IPS-11a (cell line): ENCODE data around the gene ITPRID2.
"Not testable (repeated sequence)": the region's sequence is repeated elsewhere in the genome, so short reads cannot be mapped to it uniquely, and the experiment has no call there.

ENCODE experiments used
- H3K4me3 ChIP-seq: one replicate; pipeline ENCODE4 v1.5.1; 2013; ENCODE audit warnings: low read depth, low read length, control low read depth

ITPRID2 gene

DNA sequence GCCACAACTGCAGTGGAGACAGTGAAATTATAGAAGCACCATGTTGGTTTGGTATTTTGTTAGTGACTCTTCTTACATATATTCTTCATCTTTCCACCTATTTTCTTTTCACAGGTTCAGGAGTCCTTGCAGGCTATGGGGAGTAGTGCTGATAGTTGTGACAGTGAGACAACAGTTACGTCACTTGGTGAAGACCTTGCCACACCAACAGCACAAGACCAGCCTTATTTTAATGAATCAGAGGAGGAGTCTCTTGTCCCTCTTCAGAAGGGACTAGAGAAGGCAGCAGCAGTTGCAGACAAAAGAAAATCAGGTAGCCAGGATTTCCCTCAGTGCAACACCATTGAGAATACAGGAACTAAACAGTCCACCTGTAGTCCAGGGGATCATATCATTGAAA is 23.6 kb downstream of the ITPRID2 start:
- H3K4me3 ChIP-seq, result no peak overlapping the region

DNA sequence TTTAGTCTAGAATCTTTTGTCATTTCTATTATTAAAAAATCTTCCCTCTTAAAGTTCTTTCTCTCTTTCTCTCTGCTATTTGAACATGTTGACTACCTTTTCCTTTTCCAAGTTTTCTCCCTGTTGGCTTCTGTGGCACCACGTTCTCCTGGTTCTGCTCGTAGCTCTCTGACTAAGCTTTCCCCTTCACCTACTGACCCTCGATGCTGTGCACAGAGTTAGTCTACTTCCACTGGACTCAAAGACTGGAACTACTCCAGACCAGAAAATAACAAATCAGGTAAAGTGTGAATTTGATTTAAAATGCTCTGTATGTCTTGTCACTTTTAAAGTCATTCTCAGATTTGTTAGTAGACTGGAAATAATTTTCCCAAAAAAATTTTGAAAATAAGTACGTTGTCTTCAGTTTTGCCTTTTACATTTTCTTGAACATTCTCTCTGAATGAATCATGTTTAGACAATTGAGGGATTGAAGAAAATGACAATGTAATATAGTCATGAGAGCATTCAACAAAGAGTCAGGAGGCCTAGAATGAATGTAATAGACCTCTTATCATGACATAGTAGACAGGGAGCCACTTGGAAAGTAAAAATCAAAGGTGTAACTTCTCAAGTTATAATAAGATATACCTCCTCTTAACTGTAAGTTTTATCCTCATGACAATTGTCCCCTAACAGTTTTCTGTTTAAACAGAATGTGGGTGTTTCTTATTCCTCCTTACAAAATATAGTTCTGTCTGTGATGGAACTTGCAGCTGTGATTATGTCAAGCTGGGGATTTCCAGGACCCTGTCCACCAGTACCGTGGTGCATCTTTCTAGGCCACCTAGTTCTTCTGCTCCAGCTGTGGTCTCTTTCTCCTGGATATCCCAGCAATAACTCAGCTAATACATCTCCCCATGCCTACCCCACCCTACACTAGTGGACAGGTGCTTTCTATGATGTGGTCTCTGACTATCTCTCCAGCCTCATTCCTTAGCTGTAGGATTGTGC is 25.5 kb downstream of the ITPRID2 start:
- H3K4me3 ChIP-seq, result no peak overlapping the region

DNA sequence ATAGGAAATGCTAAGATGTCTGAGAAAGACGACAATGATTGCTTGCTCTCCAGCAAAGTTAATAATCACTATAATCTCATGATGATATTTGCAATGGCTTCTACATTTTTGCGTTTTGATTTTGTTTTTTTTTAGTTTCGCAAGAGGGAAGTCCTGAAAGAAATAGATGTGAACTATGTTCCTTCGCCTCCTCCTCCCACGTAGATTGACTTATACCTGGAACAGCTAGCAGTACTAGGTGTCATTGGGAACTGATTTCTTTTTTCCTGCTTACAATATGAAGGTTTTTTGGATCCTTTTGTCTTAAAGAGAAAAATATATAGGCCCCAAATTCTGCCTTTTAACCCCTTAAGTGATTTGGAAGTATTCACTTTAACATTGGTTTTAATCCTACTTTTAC is 26.7 kb downstream of the ITPRID2 start:
- no peak overlapping the region for H3K4me3 ChIP-seq

DNA sequence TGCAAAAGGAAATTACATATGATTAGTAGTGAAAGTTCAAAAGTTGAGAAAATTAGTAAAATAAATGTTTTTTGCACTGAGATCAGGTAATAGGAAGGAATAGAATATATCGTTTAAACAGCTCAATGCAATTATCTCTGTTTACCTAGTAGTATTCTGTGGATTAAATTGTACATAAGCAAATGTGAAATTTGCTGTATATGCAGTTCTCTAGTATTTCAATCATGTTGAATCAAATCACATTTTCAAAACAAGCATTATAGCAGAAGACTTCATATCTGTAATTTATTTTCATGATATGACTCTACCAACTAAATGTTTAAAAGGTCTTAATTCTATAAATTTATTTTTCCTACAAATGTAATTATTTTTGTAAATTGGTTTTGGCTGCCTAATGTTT is 31.6 kb downstream of the ITPRID2 start:
- no peak overlapping the region for H3K4me3 ChIP-seq

DNA sequence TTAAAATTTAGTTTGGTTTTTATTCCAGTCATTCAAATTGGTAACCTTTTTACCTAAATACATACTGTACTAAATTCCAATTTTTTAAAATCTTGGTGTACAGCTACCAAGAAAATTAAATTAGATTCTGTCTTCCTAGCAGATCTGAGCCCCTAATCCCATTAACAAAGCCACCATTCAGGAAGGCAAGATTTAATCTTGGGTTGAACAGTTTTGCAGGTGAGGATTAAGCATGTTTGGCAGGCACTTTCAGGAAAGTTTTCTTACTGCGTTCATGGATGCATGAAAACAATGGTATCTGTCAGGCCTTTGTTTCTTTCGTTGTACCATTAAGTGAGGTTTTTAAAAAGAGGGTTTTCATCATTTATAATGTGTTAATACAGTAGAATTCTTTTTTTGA is 32.8 kb downstream of the ITPRID2 start:
- no peak overlapping the region for H3K4me3 ChIP-seq

- H3K4me3 ChIP-seq, result no peak overlapping the region
Measured at GRCh38 chr2:181934694-181935093, 43.2 kb downstream of the ITPRID2 start.

GRCh38 chr2:181937473-181937872 is 45.9 kb downstream of the ITPRID2 start:
- no peak overlapping the region for H3K4me3 ChIP-seq

GRCh38 chr2:181943411-181944124 is 52.0 kb downstream of the ITPRID2 start:
- H3K4me3 ChIP-seq, result no peak overlapping the region

- no peak overlapping the region for H3K4me3 ChIP-seq
Measured at GRCh38 chr2:181944164-181944913, 52.8 kb downstream of the ITPRID2 start.

DNA sequence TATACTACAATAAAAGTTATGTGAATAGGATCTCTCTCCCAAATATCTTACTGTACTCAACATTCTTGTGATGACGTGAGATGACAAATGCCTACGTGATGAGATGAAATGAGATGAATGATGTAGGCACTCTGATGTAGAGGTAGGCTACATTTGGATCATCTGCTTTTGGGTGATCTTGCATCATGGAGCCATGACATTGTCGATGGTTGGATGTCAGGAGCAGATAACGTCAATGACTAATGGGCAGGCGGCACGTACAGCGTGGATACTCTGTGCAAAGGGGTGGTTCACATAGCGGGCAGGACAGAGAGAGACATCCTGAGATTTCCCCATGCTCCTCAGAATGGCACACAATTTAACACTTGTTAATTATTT is 53.4 kb downstream of the ITPRID2 start:
- no peak overlapping the region for H3K4me3 ChIP-seq

- no peak overlapping the region for H3K4me3 ChIP-seq
Measured at GRCh38 chr2:181946444-181947127, 55.1 kb downstream of the ITPRID2 start.

DNA sequence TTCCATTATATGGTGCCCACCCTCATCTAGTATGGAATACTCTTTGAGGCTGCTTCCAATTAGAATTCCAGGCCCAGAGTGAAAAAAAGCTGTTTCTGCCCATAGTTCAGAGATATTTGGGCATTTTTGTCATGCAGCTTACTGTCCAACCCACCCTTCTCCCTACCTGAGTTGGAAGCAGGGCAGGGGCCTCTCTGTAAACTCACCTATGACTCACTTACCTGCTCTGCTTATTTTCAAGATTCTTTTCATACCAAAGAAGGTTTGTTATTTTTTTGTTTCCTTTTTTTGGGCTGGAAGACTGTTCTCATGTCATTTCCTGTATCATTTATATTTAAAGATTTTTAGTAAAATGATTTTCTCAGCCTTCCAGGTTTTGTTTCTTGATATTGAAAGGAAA is 55.7 kb downstream of the ITPRID2 start:
- no peak overlapping the region for H3K4me3 ChIP-seq

DNA sequence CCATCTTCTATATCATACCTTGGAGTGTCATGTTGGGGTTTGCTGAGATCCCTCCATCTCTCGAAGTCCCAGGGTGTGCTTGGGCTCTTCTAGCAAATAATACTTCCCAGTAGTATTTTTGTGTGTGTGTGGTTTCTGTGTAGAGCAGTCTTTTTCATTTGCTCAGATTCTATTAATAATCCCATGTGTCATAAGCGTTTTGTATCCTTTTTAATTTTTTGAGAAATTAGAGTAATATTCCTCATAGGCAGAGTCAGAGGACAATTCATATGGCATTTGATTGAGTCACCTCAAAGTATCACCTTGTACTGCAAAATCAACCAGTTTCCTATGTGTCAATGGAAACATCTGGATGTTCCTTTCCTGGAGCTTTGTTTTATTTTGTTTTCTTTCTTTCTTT is 56.7 kb downstream of the ITPRID2 start:
- no peak overlapping the region for H3K4me3 ChIP-seq

DNA sequence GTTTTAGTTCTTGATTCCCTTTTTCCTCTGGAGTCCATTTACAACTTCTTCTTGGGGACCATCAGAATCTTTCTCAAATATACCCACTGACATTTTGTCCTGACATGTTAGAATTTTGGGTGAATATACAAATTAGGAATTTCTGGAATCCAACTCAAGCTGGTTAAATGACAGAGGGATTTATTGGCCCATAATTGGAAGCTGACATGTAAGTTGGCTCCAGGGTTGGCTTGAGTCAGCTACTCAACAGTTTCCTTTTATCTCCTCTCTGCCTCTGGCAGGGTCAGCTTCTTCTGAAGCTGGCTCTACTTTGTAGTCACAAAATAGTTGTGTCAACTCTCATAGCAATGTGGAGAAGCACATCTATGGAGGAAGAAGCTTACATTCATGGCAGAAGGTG is 57.5 kb downstream of the ITPRID2 start:
- H3K4me3 ChIP-seq, result no peak overlapping the region

- H3K4me3 ChIP-seq, result no peak overlapping the region
Measured at GRCh38 chr2:181952404-181953226, 61.1 kb downstream of the ITPRID2 start.

DNA sequence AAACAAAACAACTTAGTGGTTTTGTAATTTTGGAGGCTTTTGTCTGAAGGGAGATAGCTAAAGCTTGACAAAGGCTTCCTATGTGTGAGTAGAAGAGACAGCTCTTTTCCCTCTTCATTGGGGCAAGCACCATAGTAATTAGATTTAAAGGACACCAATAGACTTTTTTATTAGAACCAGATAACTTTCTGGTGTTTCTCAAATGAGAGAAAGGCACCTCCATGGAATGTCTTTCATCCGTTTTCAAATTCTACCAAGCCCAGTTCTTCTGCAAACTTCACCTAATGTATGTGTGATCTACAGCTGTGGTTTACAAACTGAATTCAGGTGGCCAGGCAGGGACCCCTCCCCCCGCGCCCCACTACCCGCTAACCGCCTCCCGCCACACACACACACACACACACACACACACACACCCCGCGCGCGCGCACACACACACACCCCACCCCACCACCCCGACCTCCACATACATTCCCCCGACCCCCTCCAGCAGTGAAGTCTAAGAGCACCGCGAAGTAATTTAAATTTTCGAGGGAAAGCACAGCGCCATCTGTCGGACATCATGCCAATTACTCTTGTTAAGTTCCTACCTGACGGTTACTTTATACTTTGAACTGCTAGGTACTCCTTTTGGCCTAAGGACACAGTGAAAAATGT is 62.5 kb downstream of the ITPRID2 start:
- H3K4me3 ChIP-seq, result peak overlapping the region; percentile 34

DNA sequence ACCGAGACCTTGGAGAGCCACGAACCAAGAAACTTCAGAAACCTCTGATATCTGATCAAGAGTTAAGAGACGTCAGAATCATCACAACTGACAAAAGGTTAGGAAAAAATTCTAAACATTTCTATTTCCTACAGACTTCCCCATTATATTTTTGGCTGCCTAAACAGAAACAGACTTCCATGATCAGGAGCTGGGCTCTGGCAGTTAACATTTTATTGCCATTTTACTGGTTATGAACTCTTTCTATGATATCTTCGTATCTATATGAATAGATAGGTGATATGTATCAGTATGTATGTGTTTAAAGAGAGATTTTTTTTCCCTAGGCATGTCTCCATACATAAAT is 63.0 kb downstream of the ITPRID2 start:
- no peak overlapping the region for H3K4me3 ChIP-seq

DNA sequence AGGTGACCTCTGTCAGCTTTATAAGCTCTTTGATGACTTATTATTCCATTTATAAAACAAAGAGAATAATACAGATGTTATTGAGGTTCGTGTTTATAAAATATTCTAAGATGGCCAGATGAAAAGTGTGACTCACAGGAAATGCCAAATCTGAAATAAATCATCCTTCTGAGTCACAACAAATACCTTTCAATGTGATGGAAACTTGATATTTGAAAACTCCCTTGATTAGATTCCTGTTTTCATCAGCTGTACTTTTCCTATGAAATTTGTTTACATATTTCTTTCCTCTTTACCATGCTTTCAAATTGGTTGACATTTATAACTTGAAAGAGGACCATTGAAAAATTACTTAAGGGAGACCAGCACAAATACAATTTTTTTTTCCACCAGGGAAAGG is 63.5 kb downstream of the ITPRID2 start:
- no peak overlapping the region for H3K4me3 ChIP-seq

GRCh38 chr2:181955866-181956265 is 64.3 kb downstream of the ITPRID2 start:
- H3K4me3 ChIP-seq, result not testable (repeated sequence)

DNA sequence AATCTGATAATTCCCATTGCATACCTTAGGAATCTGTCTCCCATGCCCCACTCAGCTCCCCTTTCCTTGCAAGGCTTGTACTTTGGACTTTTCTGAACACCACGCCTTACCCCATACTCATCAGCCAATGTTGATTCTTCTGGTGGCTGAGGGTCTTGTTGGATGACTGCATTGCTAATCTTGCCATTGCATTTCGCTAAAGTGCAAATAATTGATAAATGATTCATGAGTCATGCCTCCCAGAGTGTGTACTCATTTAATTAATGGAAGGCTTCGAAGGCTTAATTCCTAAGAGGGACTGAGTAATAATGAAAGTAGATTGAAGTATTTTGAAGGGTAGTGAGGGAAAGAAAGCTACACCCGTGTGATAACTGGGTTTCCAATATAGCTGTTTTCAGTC is 66.1 kb downstream of the ITPRID2 start:
- no peak overlapping the region for H3K4me3 ChIP-seq
